HEK293 (cell line): ENCODE measurements around the gene RAB40C.

Source experiments
- CTCF ChIA-PET: fragments of 350-600 bp; formaldehyde crosslinking; extraction: SDS; loops from one replicate; lab custom pipeline; 2021; ENCODE audit warnings: antibody characterized with exemption; lab: Yijun Ruan, JAX
- POLR2A ChIA-PET: fragments of 300-600 bp; formaldehyde crosslinking; extraction: SDS; loops from one replicate; lab custom pipeline; 2020; ENCODE audit warnings: antibody characterized with exemption, inconsistent platforms; lab: Yijun Ruan, JAX
- H3K27ac ChIP-seq: fragments of 200-500 bp; sonication (Bioruptor generic); 2 replicates; pipeline ENCODE4 v1.5.1; 2014; ENCODE audit warnings: low read depth, low read length, control low read depth, inconsistent platforms; ENCODE audit errors: extremely low read depth
- H3K36me3 ChIP-seq, 2 experiments: fragments of 200-500 bp in 1 of 2; sonication (Bioruptor generic) in 1 of 2; 1 replicate in 1 of 2; 2 replicates in 1 of 2; pipeline ENCODE4 v1.5.1; 2014 to 2017; ENCODE audit warnings: inconsistent platforms in 2 of 2, low read length in 2 of 2; ENCODE audit not compliant: control insufficient read depth in 2 of 2, insufficient read depth in 1 of 2
- H3K4me1 ChIP-seq: fragments of 200-500 bp; sonication (Bioruptor generic); 2 replicates; pipeline ENCODE4 v1.5.1; 2014; ENCODE audit warnings: mild to moderate bottlenecking, low read length, inconsistent platforms; ENCODE audit not compliant: control insufficient read depth, insufficient read depth
- H3K4me3 ChIP-seq: 2 replicates; pipeline ENCODE4 v1.5.1; 2011; ENCODE audit warnings: low read depth, mild to moderate bottlenecking, control low read depth, low read length, moderate library complexity
- H3K9me3 ChIP-seq: fragments of 200-500 bp; sonication (Bioruptor generic); 2 replicates; pipeline ENCODE4 v1.5.1; 2014; ENCODE audit warnings: low read depth, low read length, inconsistent platforms; ENCODE audit not compliant: control insufficient read depth, insufficient read depth
- GLIS2 ChIP-seq: fragments of 450-650 bp; formaldehyde crosslinking; IDR thresholded peaks from 2 replicates; pipeline ENCODE4 v1.5.1; 2016; ENCODE audit warnings: missing biosample characterization, missing genetic modification characterization
- HOXD13 ChIP-seq: sonication (generic); formaldehyde crosslinking; IDR thresholded peaks from 2 replicates; pipeline ENCODE4 v1.8.0; 2022; ENCODE audit warnings: missing genetic modification reagents, borderline replicate concordance
- OVOL3 ChIP-seq: fragments of 450-650 bp; formaldehyde crosslinking; IDR thresholded peaks from 2 replicates; pipeline ENCODE4 v1.5.1; 2016; ENCODE audit warnings: missing biosample characterization, missing genetic modification characterization
- PRDM10 ChIP-seq: fragments of 450-650 bp; formaldehyde crosslinking; IDR thresholded peaks from 2 replicates; pipeline ENCODE4 v1.5.1; 2016; ENCODE audit warnings: missing biosample characterization, missing genetic modification characterization
- ZBTB20 ChIP-seq: fragments of 450-650 bp; formaldehyde crosslinking; IDR thresholded peaks from 2 replicates; pipeline ENCODE4 v1.5.1; 2016; ENCODE audit warnings: missing biosample characterization, missing genetic modification characterization
- ZBTB7A ChIP-seq: fragments of 450-650 bp; formaldehyde crosslinking; IDR thresholded peaks from 2 replicates; pipeline ENCODE4 v1.5.1; 2016; ENCODE audit warnings: low read depth, missing biosample characterization, missing genetic modification characterization
- ZFHX2 ChIP-seq: fragments of 450-650 bp; formaldehyde crosslinking; conservative IDR thresholded peaks from 2 replicates; pipeline ENCODE4 v1.5.1; 2016; ENCODE audit warnings: missing biosample characterization, missing genetic modification characterization
- ZNF10 ChIP-seq: fragments of 450-650 bp; formaldehyde crosslinking; IDR thresholded peaks from 2 replicates; pipeline ENCODE4 v1.5.1; 2017; ENCODE audit warnings: missing biosample characterization, missing genetic modification characterization
- ZNF157 ChIP-seq: fragments of 450-650 bp; formaldehyde crosslinking; IDR thresholded peaks from 2 replicates; pipeline ENCODE4 v1.5.1; 2016; ENCODE audit warnings: missing biosample characterization, missing genetic modification characterization
- ZNF175 ChIP-seq: fragments of 450-650 bp; formaldehyde crosslinking; IDR thresholded peaks from 2 replicates; pipeline ENCODE4 v1.5.1; 2016; ENCODE audit warnings: missing biosample characterization, missing genetic modification characterization
- ZNF280D ChIP-seq: fragments of 450-650 bp; formaldehyde crosslinking; IDR thresholded peaks from 2 replicates; pipeline ENCODE4 v1.5.1; 2016; ENCODE audit warnings: missing biosample characterization, missing genetic modification characterization
- ZNF341 ChIP-seq: fragments of 450-650 bp; formaldehyde crosslinking; IDR thresholded peaks from 2 replicates; pipeline ENCODE4; 2016; ENCODE audit warnings: low read depth, missing biosample characterization, missing genetic modification characterization
- ZNF48 ChIP-seq: fragments of 450-650 bp; formaldehyde crosslinking; IDR thresholded peaks from 2 replicates; pipeline ENCODE4 v1.5.1; 2016; ENCODE audit warnings: missing biosample characterization, missing genetic modification characterization
- ZNF510 ChIP-seq: fragments of 450-650 bp; formaldehyde crosslinking; IDR thresholded peaks from 2 replicates; pipeline ENCODE4 v1.5.1; 2018; ENCODE audit warnings: mild to moderate bottlenecking, missing genetic modification characterization, missing biosample characterization; ENCODE audit not compliant: insufficient replicate concordance
- ZNF544 ChIP-seq: fragments of 450-650 bp; formaldehyde crosslinking; IDR thresholded peaks from 2 replicates; pipeline ENCODE4 v1.5.0; 2017; ENCODE audit warnings: missing biosample characterization, missing genetic modification characterization
- ZNF692 ChIP-seq: fragments of 450-650 bp; formaldehyde crosslinking; IDR thresholded peaks from 2 replicates; pipeline ENCODE4 v1.5.1; 2016; ENCODE audit warnings: missing biosample characterization, missing genetic modification characterization
- ZNF707 ChIP-seq: fragments of 450-650 bp; formaldehyde crosslinking; IDR thresholded peaks from 2 replicates; pipeline ENCODE4 v1.5.1; 2016; ENCODE audit warnings: missing biosample characterization, missing genetic modification characterization
- ZNF837 ChIP-seq: fragments of 450-650 bp; formaldehyde crosslinking; IDR thresholded peaks from 2 replicates; pipeline ENCODE4 v1.5.1; 2016; ENCODE audit warnings: missing biosample characterization, missing genetic modification characterization
- TF ChIP-seq, protein P1 (sequence below): fragments of 450-650 bp; formaldehyde crosslinking; IDR thresholded peaks from 2 replicates; pipeline ENCODE4 v1.5.1; 2017; ENCODE audit warnings: missing biosample characterization, missing genetic modification characterization

Gene RAB40C

GRCh38 chr16:580141-580945 is 9.5 kb upstream of the RAB40C start (continued):
- TF ChIP-seq OVOL3 (tag by site-specific recombination): no peak
- TF ChIP-seq ZNF510 (tag by site-specific recombination): no peak
- no peak for TF ChIP-seq ZFHX2 (tag by site-specific recombination)
- TF ChIP-seq ZBTB20 (tag by site-specific recombination): no peak
- TF ChIP-seq ZNF175: no peak
- no peak for TF ChIP-seq ZNF837 (tag by site-specific recombination)
- TF ChIP-seq ZNF48 (tag by site-specific recombination): no peak
- no peak for TF ChIP-seq HOXD13 (CRISPR knock-in tag)
- TF ChIP-seq, protein P1, sequence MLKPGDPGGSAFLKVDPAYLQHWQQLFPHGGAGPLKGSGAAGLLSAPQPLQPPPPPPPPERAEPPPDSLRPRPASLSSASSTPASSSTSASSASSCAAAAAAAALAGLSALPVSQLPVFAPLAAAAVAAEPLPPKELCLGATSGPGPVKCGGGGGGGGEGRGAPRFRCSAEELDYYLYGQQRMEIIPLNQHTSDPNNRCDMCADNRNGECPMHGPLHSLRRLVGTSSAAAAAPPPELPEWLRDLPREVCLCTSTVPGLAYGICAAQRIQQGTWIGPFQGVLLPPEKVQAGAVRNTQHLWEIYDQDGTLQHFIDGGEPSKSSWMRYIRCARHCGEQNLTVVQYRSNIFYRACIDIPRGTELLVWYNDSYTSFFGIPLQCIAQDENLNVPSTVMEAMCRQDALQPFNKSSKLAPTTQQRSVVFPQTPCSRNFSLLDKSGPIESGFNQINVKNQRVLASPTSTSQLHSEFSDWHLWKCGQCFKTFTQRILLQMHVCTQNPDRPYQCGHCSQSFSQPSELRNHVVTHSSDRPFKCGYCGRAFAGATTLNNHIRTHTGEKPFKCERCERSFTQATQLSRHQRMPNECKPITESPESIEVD (tag by site-specific recombination): no peak
- TF ChIP-seq, all 188 proteins: peak for 6

DNA sequence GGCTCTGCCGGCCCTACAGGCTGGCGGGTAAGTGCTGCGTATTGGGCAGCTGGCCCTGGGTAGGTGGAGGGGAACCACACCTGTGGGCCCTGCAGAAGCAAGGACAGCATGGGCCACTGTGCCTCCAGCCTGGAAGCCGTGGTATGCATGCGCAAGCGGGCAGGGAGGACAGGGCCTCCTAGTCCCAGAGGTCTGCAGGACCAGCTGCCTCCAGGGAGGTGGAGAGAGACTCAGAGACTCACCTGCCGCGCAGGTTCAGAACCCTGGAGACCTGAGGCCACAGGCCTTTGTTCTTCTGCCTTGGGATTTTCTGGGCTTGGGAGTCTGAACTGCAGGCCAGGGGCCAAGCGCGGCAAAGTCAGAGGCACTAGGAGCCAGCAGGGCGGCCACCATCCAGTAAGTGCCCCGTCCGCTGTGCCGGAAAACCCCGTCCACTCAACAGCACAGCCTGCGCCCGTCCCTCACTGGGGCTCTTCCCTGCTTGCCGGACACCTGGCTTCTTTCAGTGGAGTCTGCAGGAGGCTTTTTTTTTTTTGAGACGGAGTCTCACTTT is 8.8 kb upstream of the RAB40C start:
- H3K4me3 ChIP-seq: no peak overlapping the region
- H3K36me3 ChIP-seq: peaks cover 0 to 28% of the 10 kb centered on the region in 2 experiments; a peak in 1 of 3 replicates
- no peak overlapping the region for H3K27ac ChIP-seq
- H3K9me3 ChIP-seq: no peaks in the 10 kb centered on the region
- TF ChIP-seq ZNF157 (no peak), ZNF341 (tag by site-specific recombination) (0 out of 2 replicates have a peak, but pooled peaks have one; percentile 29), ZNF544 (tag by site-specific recombination) (no peak)
- no peaks in the 10 kb centered on the region for H3K4me1 ChIP-seq
- ChIA-PET POLR2A (no interaction called here), CTCF (interaction anchor here (0.5 to 1.1 kb wide), 2 partner anchors 14 to 189 kb away, joined by 3 to 6 read pairs; partner anchors contain the start of gene NHLRC4)

GRCh38 chr16:582218-582613 is 7.7 kb upstream of the RAB40C start:
- CTCF ChIA-PET: interaction anchor here (0.6 to 0.7 kb wide), 2 partner anchors 47 to 475 kb away, joined by 3 read pairs; no protein-coding TSS in a partner anchor
- TF ChIP-seq ZNF280D (tag by site-specific recombination): no peak
- 0 out of 2 replicates have a peak, but pooled peaks have one; percentile 23 for TF ChIP-seq ZNF692 (tag by site-specific recombination)
- peak; percentile 44; the same call in 1 of the 2 replicates for TF ChIP-seq PRDM10 (tag by site-specific recombination)
- TF ChIP-seq GLIS2 (tag by site-specific recombination): peak; percentile 54
- peak; percentile 80 for TF ChIP-seq ZNF10
- no peak for TF ChIP-seq ZNF707 (tag by site-specific recombination)
- 0 out of 2 replicates have a peak, but pooled peaks have one; percentile 48 for TF ChIP-seq ZBTB7A
- no peak overlapping the region for H3K27ac ChIP-seq
- H3K4me3 ChIP-seq: no peak overlapping the region
- H3K9me3 ChIP-seq: no peaks in the 10 kb centered on the region
- POLR2A ChIA-PET: interaction anchor here (0.8 kb wide), 1 partner anchor 10 kb away, joined by 5 read pairs; no protein-coding TSS in a partner anchor
- peaks cover 0 to 22% of the 10 kb centered on the region in 2 experiments; a peak in 1 of 3 replicates for H3K36me3 ChIP-seq
- H3K4me1 ChIP-seq: no peaks in the 10 kb centered on the region
